Endothelial cell of umbilical vein (primary cell): ENCODE measurements around the gene SLC16A7.

ENCODE experiments used
- EZH2 ChIP-seq: IDR thresholded peaks from 2 replicates; pipeline ENCODE4 v1.6.1; 2012; ENCODE audit warnings: borderline replicate concordance, low read depth, mild to moderate bottlenecking, moderate library complexity, low read length, inconsistent platforms; ENCODE audit not compliant: severe bottlenecking
- POLR2A ChIP-seq: IDR thresholded peaks from 2 replicates; pipeline ENCODE4 v1.6.1; 2012; ENCODE audit warnings: low read depth, mild to moderate bottlenecking, control low read depth, low read length
- POLR2AphosphoS5 ChIP-seq: IDR thresholded peaks from 2 replicates; pipeline ENCODE4 v1.6.1; 2012; ENCODE audit warnings: low read depth, mild to moderate bottlenecking, control low read depth, low read length, moderate library complexity; ENCODE audit not compliant: insufficient read depth
- TF ChIP-seq, protein P1 (sequence below), 2 donors: IDR thresholded peaks; 1 replicate in 1 of 2; 2 replicates in 1 of 2; pipeline ENCODE4 v1.5.1; 2011; ENCODE audit warnings: low read length in 2 of 2, mild to moderate bottlenecking in 2 of 2, moderate library complexity in 2 of 2, control low read depth in 1 of 2, inconsistent platforms in 1 of 2, low read depth in 1 of 2; ENCODE audit not compliant: insufficient read depth in 1 of 2; ENCODE audit errors: extremely low read depth in 1 of 2
- TF ChIP-seq, protein P2 (sequence below): IDR thresholded peaks from 2 replicates; pipeline ENCODE4 v1.6.1; 2011; ENCODE audit not compliant: insufficient read depth, insufficient read length

DNA sequence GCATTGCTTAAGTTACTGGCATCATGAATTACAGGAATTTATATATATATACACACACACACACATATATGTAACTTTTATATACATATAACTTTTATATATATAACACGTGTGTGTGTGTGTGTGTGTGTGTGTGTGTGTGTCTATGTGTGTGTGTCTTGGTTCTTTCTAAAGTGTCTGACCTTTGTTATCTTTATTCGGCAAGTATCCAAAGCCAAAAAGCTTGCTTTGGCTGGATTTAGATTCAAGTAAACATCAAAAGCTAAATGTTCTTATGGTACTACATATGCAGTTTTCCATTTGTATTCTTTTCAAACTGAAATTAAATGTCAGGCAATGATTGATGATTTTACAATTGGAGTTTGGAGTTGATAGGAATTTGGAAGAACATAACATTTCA is 69.9 kb downstream of the SLC16A7 start:
- TF ChIP-seq, protein P1, sequence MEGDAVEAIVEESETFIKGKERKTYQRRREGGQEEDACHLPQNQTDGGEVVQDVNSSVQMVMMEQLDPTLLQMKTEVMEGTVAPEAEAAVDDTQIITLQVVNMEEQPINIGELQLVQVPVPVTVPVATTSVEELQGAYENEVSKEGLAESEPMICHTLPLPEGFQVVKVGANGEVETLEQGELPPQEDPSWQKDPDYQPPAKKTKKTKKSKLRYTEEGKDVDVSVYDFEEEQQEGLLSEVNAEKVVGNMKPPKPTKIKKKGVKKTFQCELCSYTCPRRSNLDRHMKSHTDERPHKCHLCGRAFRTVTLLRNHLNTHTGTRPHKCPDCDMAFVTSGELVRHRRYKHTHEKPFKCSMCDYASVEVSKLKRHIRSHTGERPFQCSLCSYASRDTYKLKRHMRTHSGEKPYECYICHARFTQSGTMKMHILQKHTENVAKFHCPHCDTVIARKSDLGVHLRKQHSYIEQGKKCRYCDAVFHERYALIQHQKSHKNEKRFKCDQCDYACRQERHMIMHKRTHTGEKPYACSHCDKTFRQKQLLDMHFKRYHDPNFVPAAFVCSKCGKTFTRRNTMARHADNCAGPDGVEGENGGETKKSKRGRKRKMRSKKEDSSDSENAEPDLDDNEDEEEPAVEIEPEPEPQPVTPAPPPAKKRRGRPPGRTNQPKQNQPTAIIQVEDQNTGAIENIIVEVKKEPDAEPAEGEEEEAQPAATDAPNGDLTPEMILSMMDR (IDR thresholded peaks at IDR 0.05; ENCODE audit: extremely low read depth in 1 of 2, insufficient read depth in 1 of 2, low read depth in 1 of 2, low read length in 2 of 2) = no peak
- TF ChIP-seq POLR2A (no peak), EZH2 (no peak), POLR2AphosphoS5 (no peak)
- TF ChIP-seq, protein P2, sequence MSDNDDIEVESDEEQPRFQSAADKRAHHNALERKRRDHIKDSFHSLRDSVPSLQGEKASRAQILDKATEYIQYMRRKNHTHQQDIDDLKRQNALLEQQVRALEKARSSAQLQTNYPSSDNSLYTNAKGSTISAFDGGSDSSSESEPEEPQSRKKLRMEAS = no peak
